GM18909 (cell line): Measurements from ENCODE around the gene OOSP1.
"Not testable (repeated sequence)": the region's sequence is repeated elsewhere in the genome, so short reads cannot be mapped to it uniquely, and the experiment has no call there.

Source experiments
- ATAC-seq: cut with Tn5 transposase; IDR thresholded peaks from one replicate; pipeline ENCODE4 v1.9.1; 2021; ENCODE audit warnings: mild to moderate bottlenecking; ENCODE audit not compliant: unreplicated experiment, poor library complexity

OOSP1 gene

GRCh38 chr11:59938132-59938531, at the start of gene OOSP1:
OOSP1 (plus strand) TSS chr11:59938432; CDS start chr11:59938455, 23 bp downstream.
- no peak for ATAC-seq

DNA sequence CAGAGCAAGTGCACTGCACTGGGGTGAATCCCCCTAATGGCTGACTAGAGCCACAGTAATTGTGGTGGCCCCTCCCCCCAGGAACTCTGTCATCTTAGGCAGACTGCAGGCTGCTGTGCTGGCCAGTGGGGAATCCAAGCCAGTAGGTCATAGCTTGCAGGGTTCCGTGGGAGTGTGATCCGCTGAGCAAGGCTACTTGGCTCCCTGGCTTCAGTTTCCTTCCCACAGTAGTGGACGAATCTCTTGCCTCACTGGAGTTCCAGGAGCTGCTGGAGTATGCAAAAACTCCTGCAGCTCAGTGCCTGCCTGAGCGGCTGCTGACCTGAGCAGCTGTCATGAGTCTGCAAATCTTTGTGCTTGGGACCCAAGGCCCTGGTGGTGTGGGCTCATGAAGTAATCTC, 46.5 kb upstream of the OOSP1 start:
- ATAC-seq = no peak

- no peak for ATAC-seq
Observed at GRCh38 chr11:59894616-59895015, 43.6 kb upstream of the OOSP1 start.

- no peak for ATAC-seq
Observed at GRCh38 chr11:59898046-59898445, 40.2 kb upstream of the OOSP1 start.

GRCh38 chr11:59898650-59899049, 39.6 kb upstream of the OOSP1 start:
- no peak for ATAC-seq

DNA sequence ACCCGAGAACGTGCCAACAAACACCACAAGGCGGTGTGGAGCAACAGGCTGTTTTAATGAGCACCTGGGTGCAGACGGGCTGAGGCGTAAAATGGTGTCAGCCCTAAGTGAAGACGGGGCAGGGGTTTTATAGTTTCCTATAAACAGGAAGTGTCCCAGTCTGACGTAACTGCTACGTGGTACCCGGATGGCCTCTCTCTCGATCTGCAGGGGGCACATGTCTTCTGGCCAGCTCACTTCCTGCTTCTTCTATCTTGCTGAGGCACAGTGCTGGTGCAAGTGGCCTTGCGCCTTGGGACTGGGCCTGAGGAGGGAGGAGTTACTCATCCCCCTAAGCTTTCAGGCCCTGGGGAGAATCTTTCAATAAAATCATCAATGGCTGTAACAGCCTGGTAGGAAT, 38.7 kb upstream of the OOSP1 start:
- no peak for ATAC-seq

DNA sequence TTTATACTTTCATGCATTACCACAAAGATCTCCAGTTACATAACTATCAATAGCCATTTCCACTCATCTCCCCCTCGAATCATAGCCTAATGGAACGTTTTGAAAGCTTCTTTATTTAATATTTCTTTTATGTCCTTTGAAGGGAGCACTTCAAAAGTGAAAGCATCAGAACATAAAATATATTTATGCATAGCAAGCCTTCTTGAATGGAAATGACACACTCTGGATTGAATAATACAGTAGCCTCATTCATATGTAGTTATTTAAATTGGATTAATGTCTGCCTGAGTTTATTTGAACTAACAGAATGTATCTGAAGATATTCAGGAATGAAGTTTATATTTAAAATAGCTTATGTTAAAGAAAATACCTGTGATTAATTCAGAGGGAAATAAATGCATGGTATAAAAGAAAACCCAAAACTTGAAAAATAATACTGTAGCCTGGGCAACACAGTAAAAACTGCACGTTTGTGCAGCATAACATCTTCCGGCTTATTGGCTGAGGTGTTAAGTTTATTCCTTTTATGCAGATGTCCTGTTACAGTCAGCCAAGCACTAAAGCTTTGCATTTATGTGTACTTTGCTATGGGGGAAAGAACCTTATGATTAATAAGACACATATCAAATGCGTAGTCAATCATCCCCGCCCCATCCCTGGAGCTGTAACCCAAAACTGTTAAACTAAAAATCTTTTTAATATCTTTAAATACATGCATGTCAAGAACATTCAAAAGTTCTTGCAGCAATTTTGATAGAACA, 37.7 kb upstream of the OOSP1 start:
- ATAC-seq = no peak

- ATAC-seq = no peak
Observed at GRCh38 chr11:59901306-59901705, 36.9 kb upstream of the OOSP1 start.

- not testable (repeated sequence) for ATAC-seq
Observed at GRCh38 chr11:59903569-59903968, 34.7 kb upstream of the OOSP1 start.

DNA sequence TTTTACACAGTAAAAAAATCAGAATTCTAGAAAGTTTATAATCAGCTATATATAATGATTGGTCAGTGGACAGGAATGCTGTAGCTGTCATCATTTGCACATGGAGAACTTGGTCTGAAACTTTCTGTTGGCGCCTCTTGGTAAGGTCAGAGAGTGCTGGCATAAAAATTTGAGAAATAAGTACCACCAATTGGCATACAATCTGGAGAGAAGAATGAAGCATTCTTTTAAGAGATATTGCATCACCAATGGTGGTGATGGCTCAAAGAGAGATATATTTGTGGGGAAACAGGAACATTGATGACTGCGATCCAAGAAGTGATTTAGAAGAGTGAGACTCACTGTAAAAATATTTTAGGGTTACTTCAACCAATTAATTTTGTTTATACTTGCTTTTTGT, 19.8 kb upstream of the OOSP1 start:
- no peak for ATAC-seq

DNA sequence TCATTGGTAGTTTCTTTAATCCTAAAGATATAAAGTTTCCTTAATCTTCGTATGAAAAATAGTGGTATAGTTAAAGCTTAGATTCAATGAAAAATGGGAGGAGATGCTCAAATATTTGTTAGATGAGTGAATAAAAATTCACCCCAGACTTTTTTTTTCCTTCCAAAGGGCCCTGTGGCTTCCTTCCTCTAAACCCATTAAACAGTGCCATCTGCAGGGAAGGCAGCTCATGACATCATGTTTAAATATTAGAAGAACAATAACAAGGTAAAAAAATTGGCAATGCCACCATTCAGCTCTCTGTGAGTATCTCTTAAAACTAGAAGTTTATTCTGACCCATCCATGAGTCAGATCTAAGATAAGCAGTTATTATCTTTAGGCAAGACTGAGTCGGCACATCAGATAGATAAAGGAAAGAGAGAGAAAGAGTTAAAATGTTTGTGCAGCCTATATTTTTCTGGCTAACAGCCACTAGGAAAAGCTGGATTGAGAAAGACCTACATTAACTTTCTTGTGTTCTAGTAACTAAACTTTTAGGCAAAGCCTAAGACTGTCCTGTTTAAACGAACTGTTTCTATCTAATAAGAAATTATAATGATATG, 19.1 kb upstream of the OOSP1 start:
- ATAC-seq = no peak

DNA sequence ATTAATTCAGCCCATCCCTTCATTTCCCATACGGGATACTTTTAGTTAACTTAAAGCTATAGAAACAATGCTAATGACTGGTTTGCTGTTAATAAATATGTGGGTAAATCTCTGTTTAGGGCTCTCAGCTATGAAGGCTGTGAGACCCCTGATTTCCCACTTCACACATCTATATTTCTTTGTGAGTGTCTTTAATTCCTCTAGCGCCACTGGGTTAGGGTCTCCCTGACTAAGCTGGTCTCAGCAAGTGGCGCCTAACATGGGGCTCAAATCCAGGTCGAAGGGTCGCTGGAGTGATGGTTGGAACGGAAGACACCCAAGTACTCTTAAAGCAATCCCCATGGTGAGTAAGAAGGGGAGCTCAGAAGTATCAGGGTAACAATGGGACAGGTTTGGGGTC, 14.4 kb upstream of the OOSP1 start:
- no peak for ATAC-seq

DNA sequence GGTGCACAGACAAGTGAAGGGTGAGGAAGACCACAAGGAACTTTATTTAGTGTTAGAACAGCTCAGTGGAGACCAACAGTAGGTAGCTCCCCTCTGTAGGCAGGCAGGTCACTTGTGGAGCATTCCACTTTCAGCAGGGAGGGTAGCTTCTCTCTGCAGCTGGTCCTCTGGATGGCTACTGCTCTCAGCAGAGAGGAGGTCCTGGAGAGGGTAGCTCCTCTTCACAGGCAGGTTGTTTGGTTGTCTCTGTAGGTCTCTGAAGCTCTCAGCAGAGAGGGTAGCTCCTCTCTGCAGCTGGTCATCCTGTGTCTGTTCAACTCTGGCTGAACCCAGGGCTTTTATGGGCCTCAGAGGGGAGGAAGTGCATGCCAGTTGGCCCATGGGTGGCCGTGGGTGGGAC, 6.5 kb upstream of the OOSP1 start:
- ATAC-seq = no peak

GRCh38 chr11:59938718-59939117, 486 bp downstream of the OOSP1 start:
- ATAC-seq = no peak

GRCh38 chr11:59939482-59939881, 1.2 kb downstream of the OOSP1 start:
- ATAC-seq = no peak

DNA sequence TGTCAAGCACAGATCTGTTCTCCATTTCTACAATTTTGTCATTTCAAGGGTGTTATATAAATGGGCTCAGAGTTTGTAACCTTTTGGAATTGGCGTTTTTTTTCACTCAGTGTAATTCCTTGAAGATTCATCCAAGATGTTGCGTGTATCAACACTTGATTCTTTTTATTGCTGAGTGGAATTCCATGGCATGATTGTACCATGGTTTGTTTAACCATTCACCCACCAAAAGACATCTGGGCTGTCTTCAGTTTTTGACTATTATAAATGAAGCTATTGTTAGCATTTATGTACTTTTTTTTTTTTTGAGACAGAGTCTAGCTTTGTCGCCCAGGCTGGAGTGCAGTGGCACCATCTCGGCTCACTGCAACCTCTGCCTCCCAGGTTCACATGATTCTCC, 2.9 kb downstream of the OOSP1 start:
- ATAC-seq = no peak

DNA sequence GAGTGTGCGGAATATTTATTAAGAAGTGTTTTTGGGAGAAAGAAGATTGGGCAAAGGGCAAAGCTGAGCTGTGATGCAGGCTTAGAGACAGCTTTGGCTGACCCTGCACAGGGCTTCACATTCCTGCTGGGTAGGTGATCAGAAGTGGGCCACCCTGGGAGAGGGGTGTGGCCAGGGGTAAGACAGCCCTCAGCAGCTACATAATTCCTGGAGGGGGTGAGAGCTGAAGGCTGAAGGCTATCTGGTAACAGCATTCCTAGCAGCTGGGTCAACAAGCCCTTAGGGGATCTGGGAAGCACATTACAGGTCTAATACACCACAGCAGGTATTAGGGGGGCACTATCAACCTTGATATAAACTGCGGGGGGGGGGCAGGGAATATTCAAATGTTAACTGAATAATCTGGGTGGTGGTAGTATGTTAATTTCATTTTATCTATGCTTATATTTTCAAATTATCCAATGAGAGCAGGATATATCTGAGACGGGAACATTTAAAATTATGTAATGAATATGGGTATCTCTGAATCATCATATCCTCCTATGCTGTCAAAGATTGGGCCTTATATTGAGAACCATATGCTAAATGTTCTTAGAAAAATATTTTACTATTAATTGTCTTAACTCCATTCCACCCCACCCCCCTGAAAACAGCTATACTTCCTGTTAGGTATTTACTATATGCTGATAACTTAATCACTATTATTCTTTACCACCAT, 5.9 kb downstream of the OOSP1 start:
- no peak for ATAC-seq

GRCh38 chr11:59944720-59945119, 6.5 kb downstream of the OOSP1 start:
- ATAC-seq = no peak

- no peak for ATAC-seq
Observed at GRCh38 chr11:59953463-59954218, 15.4 kb downstream of the OOSP1 start.

- ATAC-seq = no peak
Observed at GRCh38 chr11:59954219-59954847, 16.1 kb downstream of the OOSP1 start.
